ENCODE measurements around the gene HIBADH.
"Not testable (repeated sequence)": the region's sequence is repeated elsewhere in the genome, so short reads cannot be mapped to it uniquely, and the experiment has no call there.

Gene HIBADH

DNA sequence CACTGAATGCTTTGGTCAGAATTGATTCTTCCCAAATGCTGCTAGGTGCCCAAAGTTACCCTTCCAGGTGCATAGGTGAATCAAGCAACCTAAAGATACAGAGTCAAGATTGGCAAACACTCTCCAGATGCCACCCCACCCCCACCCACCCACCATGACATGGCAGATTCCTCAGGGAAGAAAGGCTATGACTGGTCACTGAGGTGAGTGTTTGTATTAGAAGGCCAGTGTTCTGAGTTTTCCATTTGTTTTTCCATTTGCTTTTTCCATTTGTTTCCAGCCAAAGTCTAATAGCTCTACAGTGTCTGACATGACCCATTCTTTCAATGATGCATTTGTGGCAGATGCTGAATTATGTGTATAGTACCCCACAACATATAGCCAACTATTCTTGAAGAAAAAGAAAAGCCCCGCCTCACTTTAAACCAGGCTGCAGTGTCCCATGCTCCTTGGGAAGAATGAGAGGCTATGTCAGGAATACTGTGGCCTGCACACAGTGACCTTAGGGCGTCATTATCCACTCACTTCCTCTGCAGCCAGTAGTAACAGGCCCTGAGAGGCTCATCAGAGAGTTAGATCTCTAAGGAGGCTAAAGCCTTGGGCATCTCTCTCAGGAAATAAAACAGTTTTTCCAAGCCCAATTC is 16.1 kb upstream of the HIBADH start:
- no peak for DNase-seq (ENCODE audit: low read depth in 2 of 2)

DNA sequence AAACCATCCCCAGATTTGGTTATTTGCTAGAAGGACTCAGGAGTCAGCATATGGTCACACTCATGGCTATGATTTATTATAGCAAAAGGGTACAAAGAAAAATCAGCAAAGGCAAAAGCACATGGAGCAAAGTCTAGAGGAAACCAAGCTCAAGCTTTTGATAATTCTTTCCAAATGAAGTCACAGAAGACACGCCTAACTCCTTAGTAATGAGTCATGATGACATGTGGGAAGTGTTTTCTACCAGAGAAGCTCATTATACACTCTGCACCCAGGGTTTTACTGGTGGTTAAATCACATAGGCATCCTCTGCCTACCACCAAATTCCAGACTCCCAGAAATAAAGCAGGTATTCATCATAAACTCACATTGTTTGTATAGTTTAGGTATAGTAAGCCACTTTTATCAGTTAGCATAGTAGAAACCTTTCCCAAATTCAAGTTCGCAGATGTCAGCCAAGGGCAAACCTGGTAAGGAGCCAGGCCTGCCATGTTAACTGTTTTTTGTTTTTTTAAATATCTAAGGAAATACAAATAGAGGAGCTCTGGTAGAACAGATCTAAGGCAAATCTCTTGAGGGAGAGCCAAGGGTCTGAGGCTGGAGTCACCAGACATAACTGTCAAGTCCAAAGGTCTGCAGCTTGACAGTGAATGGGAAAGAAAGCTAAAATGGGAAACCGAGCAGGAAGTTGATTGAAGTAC is 15.4 kb upstream of the HIBADH start:
- no peak for DNase-seq (ENCODE audit: low read depth in 2 of 2)

DNA sequence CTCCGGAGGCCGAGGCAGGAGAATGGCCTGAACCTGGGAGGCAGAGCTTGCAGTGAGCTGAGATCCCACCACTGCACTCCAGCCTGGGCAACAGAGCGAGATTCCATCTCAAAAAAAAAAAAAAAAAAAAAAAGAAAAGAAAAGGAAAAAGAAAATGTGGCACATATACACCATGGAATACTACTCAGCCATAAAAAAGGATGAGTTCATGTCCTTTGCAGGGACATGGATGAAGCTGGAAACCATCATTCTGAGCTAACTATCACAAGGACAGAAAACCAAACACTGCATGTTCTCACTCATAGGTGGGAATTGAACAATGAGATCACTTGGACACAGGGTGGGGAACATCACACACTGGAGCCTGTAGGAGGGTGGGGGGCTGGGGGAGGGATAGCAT is 11.4 kb upstream of the HIBADH start:
- DNase-seq (ENCODE audit: low read depth in 2 of 2): not testable (repeated sequence)

DNA sequence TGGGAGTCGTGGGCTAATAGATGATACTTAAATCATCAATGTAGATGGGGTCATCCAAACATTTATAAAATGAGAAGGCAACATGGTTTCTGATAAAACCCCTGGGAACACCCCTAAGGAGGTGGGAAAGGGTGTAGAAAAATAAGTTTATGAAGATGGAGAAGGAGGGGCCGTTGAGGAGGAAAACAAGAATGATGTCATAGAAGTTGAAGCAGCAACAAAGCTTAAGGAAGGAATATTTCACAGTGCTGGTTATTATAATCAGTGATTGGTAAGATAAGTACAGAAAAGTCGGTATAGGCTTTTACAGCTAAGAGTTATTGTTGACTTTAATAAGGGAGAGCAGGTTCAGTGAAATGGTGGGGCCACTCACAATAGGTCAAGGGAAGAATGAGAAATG is 9.0 kb upstream of the HIBADH start:
- no peak for DNase-seq (ENCODE audit: low read depth in 2 of 2)

DNA sequence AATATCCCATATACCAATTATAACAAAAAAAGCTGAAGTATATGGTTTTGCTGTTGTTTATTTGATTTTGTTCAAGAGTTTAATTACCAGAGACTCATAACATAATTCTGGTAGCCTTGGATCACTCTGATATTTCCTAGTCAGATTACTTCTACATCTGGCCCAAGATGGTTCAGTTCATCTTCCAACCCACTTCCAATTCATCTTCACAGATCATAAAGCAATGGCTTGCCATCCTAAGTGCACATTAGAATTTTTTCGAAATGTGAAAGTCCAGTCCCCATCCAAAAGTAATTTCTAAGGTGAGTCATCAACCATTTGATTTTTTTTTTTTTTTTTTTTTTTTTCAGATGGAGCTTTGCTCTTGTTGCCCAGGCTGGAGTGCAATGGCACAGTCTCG is 8.0 kb upstream of the HIBADH start:
- no peak for DNase-seq (ENCODE audit: low read depth in 2 of 2)

DNA sequence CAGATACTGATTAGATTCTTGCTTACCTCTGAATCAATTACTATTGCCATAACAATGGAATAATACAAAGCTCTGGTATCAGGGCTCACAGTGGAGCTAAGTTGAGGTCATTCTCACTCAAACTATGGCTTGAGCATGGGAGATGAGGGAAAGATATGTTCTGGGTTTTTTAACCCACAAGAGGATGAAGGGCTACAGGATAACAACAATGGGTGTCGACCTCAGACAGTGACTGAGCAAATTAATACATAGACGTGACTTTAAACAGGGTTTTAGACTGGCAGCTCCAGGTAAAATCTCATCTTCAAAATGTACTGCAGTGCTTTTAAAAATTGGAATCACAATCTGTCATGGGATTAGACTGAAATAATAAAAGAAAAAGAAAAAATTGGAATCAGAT is 7.5 kb upstream of the HIBADH start:
- no peak for DNase-seq (ENCODE audit: low read depth in 2 of 2)

DNA sequence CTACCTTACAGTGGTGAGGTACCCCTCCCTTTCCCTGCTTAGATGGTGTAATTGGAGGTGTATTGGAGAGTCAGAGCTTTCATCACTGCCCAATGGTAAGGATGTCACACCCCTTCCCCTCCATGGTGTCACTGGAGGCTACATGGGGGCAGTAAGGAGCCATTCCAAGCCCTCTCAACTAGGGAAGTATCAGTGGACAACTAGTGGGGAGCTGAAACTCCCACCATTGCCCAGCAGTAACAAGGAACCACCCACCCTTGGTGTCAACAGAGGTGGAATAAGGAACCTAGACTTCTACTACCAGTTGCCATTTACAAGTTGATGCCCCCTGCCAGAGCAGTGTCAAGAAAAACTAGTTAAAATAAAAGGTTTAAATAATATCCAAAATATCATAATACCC is 2.8 kb upstream of the HIBADH start:
- no peak for DNase-seq (ENCODE audit: low read depth in 2 of 2)

DNA sequence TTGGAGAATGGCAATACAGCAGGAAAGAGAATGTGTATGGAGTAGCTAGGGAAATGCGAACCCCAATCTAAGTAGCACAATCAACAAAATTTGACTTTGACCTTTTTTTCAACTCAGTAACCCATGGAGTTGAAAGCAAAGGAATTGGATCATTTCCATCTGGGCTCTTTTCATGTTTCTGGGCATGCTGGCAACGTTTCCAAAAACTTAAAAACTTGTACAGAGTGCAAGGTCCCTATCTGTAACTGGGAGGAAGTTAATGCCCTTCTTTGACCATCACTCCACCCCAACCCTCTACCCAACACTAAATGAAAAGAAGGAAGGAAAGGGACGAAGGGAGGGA is 1.3 kb upstream of the HIBADH start:
- DNase-seq (ENCODE audit: low read depth in 2 of 2): no peak

DNA sequence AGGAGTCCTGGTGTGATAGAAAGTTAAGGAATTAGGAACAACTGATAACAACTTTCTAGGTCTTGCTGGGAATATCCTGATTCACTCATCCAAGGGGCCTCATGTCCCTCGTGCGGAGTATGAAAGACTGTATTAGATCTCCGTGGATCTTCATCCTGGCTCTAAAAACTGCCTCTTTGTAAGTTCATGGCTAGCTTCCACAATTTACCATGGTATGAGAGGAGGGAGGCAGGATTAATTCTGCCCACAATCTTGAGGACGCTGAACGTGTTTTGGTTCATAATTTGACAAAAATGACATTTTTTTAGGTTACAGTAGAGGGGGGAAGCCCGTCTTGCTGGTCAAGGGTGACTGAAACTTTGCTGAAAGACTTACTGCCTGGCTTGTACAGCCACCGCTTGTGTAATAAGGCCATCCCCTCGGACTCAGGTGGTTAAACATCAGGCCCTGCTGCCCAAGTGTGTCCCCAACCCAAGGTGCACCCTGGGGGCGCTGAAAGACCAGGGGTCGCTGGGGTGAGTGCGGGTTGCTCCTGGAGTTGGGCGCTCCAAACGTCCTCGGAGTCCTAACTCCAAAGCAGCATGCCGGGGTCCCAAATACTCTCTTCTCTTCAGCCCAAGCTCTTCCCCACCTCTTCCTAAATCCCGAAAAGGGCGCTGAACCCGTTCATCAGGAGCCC is 733 bp downstream of the HIBADH start:
- DNase-seq (ENCODE audit: low read depth in 2 of 2): peak in 1 of 2 donors; percentile 4

DNA sequence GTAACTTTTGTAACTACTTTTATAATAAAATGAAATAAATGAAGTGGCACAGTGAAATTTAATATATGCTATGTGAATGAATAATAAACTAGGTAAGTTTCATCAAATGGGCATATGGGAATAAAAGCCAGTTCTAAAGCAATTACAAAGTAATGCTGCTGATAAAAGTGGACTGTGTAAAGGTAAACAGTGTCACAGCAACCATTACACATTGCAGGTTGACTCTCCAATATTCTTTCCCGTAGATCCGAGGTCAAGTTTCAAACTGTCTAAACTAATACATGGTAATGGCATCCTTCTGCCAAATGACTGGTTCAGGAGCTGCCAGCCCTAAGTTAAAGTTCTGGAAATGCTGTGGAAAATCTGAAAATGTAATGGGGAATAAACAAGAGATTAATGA is 6.0 kb downstream of the HIBADH start:
- DNase-seq (ENCODE audit: low read depth in 2 of 2): no peak

DNA sequence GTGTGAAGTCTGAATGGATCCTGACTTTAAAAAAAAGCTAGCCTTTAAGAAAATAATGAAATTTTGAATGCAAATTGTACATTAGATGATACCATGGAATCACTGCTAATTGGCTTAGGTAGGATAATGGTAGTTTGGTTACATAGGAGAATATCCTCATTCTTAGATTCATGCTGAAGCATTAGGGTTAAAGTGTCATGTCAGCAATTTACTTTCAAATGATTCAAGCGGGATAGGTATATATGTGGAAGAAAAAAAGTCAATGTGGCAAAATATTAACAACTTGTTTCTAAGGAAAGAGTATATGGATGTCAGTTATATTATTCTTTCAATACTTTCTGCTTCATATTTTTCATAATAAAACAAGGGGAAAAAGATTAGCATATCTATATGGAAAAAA is 7.5 kb downstream of the HIBADH start:
- DNase-seq (ENCODE audit: low read depth in 2 of 2): no peak

DNA sequence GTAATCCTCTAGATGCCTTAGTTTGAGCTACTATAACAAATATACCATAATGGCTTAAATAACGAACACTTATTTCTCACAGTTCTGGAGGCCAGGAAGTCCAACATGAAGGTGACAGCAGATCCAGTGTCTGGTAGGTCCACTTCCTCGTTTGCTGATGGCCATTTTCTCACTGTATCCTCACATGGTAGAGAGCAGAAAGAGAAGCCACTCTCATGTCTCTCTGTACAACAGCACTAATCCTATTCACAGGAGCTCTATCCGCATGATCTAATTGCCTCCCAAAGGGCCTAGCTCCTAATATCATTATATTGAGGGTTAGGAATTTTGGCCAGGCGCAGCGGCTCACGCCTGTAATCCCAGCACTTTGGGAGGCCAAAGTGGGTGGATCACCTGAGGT is 10.2 kb downstream of the HIBADH start:
- DNase-seq (ENCODE audit: low read depth in 2 of 2): no peak

DNA sequence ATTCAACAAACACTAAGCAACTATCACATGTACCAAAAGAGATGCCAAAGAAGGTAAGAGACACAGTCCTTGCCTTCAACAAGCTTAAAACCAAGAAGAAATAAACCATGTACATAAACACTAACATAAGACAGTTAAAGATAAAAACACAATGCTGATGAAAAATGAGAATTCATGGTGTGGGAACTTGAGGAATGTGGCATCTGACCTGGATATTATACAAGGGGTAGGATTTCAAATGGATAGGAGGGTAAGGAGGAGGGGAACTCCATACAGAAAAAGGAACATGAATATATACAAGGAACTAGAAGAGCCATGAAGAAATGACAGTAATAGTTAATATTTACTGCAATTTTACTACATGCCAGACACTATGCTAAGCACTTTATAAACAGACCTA is 11.0 kb downstream of the HIBADH start:
- DNase-seq (ENCODE audit: low read depth in 2 of 2): no peak

DNA sequence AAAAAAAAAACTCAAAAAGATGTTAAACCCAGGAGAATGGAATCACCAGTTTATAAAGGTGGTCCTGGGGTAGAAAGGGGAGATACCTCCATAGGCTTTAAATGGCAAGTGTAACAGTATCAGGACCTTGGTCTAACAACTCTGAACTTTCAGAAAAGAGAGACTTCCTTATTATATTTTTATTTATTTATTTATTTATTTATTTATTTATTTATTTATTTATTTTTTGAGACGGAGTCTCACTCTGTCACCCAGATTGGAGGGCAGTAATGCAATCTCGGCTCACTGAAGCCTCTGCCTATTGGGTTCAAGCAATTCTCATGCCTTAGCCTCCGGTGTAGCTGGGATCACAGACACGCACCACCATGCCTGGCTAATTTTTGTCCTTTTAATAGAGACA is 12.4 kb downstream of the HIBADH start:
- DNase-seq (ENCODE audit: low read depth in 2 of 2): no peak

DNA sequence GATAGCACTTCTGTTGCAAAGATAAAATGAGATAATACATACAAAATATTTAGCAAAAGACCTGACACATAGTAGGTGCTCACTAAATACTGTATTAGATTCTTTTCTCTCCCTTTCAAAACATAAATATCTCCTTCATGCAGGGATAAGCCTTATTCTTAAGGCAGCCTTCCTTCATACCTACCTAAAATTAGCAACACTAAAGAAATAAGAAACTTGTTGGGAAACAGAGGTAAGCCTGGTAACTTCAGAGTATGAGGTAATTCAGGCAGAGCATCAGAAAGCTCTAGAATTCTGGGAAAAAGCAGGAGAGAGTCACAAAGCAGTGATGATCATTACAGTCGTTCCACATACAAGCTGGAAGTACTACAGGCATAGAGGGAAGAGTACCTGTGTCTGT is 15.2 kb downstream of the HIBADH start:
- no peak for DNase-seq (ENCODE audit: low read depth in 2 of 2)

DNA sequence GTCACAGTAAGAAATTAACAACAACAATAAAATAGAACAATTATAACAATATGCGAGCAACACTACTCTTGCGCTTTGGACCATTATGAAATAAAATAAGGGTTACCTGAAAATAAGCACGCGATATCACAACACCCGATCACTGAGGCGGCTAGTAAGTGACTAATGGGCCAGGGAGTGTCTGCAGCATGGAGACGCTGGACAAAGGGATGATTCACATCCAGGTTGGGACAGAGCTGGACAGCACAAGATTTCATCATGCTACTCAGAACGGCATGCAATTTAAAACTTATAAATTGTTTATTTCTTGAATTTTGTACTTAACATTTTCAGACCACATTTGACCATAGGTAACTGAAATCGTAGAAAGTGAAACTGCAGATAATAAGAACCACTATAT is 15.6 kb downstream of the HIBADH start:
- DNase-seq (ENCODE audit: low read depth in 2 of 2): no peak

DNA sequence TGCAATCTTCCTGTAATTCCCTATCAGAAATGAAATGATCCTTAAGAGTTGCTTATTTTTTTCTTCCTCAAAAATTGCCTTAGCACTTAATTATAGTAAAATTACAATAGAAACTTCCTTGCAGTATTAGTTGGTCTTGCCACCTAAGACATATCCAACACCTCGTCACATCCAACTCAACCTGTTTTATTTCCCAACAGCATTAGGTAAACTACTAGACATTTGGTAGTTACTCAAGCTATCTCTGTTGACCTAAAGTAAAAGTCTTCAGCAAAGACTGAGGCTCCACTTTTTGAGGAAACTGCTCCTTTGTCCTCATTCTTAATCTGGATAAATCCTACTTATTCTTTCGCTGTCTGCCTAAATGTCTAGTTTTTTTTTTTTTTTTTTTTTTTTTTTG is 20.4 kb downstream of the HIBADH start:
- DNase-seq (ENCODE audit: low read depth in 2 of 2): no peak

DNA sequence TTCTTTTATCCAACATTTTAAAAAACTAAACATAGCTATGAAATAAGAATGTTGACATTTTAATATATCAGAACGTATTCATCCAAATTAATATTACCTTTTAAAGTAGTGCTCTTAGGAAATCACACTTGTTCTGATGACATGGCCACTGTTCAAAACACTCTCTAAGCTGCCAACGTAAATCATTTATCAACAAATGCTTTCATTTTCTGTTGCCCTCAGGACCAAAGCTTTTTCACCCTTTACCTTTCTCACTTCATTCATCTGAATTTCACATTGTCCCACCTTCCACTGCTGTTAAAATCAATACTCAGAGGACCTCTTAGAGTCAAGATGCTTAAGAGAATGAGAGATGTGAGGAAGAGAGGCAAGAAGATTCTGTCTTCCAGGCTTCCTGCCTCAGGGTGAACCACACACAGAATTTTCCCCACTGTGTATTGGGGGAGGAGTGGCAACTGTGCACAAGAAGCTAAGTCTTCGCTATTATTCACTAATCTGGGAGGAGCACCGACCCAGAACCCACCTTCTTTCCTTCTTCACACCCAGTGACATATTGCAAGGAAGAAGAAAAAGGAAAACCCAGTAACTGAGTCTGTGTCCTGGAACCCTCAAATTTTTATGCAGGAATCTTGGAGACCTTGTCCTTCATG is 21.0 kb downstream of the HIBADH start:
- DNase-seq (ENCODE audit: low read depth in 2 of 2): no peak

DNA sequence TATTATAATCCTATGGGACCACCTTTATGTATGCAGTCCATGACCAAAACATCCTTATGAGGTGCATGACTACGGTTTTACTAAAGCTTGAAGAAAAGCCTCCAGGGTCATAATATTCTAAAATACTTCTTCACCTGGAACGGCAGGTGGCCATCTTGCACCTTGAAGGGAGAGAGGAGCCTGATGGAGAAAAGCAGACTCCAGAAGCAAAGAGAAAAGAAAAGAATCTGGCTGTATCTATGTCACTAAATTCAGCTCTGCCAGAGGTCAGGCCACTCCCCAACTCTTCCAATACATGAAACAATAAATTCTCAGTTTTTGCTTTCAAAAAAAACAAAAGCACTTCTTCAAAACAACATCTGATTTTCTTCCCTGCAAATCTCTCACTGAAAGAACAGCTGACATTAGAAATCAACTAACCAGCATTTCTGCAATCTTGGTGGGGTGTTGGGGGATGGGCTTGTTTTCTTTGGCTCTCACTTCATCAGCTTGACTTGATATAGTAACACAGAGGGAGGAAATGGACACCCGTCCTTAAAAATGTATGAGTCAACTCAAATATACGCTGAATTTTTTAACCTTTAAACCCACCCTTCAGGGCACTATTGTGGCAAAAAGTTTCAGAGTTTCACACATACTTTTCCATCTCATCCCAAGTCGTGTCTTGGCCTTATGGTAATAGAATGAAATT is 21.7 kb downstream of the HIBADH start:
- no peak for DNase-seq (ENCODE audit: low read depth in 2 of 2)

DNA sequence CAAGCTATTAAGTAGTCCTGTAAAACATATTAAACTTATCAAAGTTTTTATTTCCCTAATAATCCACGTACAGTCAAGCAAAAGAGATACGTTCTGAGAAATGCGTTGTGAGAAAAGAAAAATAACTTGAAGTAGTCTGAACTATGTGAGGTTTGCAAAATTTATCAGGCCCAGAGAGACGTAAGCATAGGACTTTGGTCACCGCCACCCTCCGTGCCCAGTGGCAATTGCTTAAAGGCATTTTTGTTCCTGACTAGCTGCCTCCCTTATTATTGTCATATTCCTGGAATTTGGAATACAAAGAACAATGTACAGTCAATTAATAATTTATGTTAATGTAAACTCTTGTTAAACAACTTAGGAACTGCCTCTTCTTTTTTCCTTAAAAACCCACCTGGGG is 22.8 kb downstream of the HIBADH start:
- DNase-seq (ENCODE audit: low read depth in 2 of 2): no peak

DNA sequence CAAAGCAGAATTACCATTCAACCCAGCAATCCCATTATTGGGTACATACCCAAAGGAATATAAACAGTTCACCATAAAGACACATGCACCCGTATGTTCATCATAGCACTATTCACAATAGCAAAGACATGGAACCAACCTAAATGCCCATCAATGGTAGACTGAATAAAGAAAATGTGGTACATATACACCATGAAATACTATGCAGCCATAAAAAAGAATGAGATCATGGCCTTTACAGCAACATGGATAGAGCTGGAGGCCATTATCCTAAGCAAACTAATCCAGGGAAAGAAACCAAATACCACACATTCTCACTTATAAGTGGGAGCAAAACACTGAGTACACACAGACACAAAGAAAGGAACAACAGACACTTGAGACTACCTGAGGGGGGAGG is 23.6 kb downstream of the HIBADH start:
- not testable (repeated sequence) for DNase-seq (ENCODE audit: low read depth in 2 of 2)

DNA sequence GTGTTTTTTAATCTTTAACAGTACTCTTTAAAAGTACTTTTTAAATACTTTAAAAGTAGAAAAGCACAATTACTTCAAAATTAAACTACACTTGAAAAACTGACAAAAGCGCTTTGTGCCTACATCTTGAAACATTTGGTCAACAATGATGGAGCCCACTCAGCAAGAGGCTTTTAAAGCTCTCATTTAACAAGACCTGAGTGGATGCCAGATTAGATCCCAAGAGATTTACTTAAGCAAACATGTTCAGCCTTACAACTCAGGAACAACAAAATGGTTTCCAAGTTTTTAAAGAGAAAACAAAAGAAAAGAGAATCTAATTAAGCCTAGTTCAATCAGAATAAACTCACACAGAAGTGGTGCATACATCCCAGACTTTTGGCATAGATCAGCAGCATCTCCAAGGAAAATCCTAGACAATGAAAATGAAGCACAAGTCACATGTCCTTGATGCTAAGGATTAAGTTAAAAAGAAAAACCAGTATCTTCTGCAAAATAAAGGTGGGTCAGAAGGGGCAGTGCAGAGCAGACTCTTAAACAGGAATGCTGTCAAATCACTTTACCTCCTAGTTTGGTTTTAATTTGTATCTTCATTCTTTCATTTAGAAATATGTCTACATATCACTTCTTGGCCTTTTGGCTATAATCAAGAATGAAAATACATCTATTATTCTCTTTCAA is 26.2 kb downstream of the HIBADH start:
- DNase-seq (ENCODE audit: low read depth in 2 of 2): no peak

Measured in stimulated activated CD8-positive, alpha-beta memory T cell treated with anti-CD3 and anti-CD28 coated beads, Interleukin-15, amount 100 ng/mL, for 4 hours (primary cell).